Stimulated activated naive CD8-positive, alpha-beta T cell treated with anti-CD3 and anti-CD28 coated beads, Interleukin-15, Interleukin-2, amounts not matched to agents 100 ng/mL and 50 ng/mL, for 24 hours (primary cell): Measurements from ENCODE around the gene DNPH1.

Experiments
- H3K27ac Mint-ChIP-seq: one replicate; pipeline ENCODE4 v1.8.0; 2021; ENCODE audit warnings: mild to moderate bottlenecking, mixed read lengths
- H3K27me3 Mint-ChIP-seq: one replicate; pipeline ENCODE4 v1.8.0; 2021; ENCODE audit warnings: mixed read lengths
- H3K36me3 Mint-ChIP-seq: one replicate; pipeline ENCODE4 v1.8.0; 2021; ENCODE audit warnings: low read depth, mixed read lengths
- H3K4me1 Mint-ChIP-seq: one replicate; pipeline ENCODE4 v1.8.0; 2021; ENCODE audit warnings: low read depth, mixed read lengths
- H3K4me3 Mint-ChIP-seq: one replicate; pipeline ENCODE4 v1.8.0; 2021; ENCODE audit warnings: mild to moderate bottlenecking, mixed read lengths
- H3K9me3 Mint-ChIP-seq: one replicate; pipeline ENCODE4 v1.8.0; 2021; ENCODE audit warnings: mixed read lengths

DNPH1 gene

DNA sequence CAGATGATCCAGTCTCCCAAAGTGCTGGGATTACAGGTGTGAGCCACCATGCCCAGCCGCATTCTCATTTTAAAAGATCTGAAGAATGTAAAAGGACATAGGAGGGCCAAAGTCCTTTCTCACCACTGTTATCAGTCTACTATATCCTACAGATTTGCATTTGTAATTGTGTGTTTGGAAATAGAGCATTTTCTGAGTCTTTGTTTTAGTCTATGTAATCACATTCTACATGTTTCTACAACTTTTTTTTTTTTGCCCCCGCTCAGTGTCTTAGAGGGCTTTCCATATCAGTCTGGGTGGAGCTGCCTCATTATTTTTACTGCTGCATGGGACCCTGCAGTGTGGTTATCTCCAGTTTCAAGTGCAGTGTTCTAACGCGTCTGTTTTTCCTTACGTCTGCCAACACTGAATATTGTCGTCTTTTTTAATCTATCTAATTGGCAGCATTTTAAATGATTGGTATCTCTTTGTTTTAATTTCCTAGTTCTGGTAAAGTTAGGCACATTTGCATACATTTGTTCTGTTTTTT is 39.4 kb downstream of the DNPH1 start:
- Mint-ChIP-seq H3K36me3 (peaks cover 36% of the 10 kb centered on the region), H3K4me1 (peaks cover 10% of the 10 kb centered on the region), H3K4me3 (no peak overlapping the region), H3K27me3 (no peaks in the 10 kb centered on the region), H3K9me3 (no peaks in the 10 kb centered on the region), H3K27ac (no peak overlapping the region)

DNA sequence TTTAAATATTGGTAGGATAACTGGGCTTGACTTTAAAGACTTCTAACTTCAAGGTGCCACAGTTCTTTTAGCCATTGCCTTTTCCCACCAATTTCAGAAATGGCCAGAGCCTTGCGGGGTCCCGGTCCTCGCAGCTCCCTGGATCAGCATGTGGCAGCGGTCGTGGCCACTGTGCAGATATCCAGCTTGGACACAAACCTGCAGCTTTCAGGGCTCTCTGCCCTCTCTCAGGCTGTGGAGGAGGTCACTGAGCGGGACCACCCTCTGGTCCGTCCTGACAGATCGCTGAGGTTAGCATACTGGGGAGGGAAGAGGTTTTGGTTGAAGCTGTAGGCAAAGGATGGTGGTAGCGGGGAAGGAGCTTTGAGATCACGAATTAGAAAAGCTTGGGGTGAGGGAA is 40.9 kb downstream of the DNPH1 start:
- H3K4me3 Mint-ChIP-seq = no peak overlapping the region
- peaks cover 32% of the 10 kb centered on the region for H3K36me3 Mint-ChIP-seq
- no peaks in the 10 kb centered on the region for H3K27me3 Mint-ChIP-seq
- peaks cover 24% of the 10 kb centered on the region for H3K4me1 Mint-ChIP-seq
- no peaks in the 10 kb centered on the region for H3K9me3 Mint-ChIP-seq
- no peak overlapping the region for H3K27ac Mint-ChIP-seq

DNA sequence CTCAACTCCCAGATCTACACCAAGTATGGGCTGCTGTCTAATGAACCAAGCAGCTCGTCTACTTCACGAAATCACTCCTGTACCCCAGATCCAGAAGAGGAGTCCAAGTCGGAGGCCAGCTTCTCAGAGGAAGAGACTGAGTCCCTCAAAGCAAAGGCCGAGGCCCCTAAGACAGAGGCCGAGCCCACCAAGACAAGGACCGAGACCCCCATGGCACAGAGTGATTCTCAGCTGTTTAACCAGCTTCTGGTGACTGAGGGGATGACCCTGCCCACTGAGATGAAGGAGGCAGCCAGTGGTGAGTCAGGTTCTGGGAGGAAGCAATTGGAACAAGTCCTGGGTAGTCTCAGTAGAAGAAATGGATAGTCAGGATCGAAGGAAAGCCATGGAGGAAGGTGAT is 41.5 kb downstream of the DNPH1 start:
- peaks cover 30% of the 10 kb centered on the region for H3K4me1 Mint-ChIP-seq
- peaks cover 26% of the 10 kb centered on the region for H3K36me3 Mint-ChIP-seq
- H3K4me3 Mint-ChIP-seq = no peak overlapping the region
- H3K27me3 Mint-ChIP-seq = no peaks in the 10 kb centered on the region
- no peaks in the 10 kb centered on the region for H3K9me3 Mint-ChIP-seq
- no peak overlapping the region for H3K27ac Mint-ChIP-seq

DNA sequence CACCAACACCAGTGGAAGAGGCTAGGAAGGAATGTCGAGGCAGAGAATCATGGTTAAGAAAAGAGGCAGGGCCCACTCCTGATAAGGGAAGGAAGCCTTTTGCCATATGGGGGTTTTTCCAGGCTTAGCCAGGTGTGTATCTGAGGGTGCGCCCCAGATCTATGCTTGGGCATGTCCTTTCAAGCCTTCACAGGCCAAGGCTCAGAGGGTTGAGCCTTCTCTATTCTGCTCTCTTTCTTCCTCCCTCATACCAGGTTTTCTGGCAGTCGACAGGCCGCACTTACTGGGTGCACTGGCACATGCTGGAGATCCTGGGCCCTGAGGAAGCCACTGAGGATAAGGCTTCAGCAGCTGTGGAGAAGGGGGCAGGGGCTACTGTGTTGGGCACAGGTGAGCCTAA is 42.6 kb downstream of the DNPH1 start:
- Mint-ChIP-seq H3K4me3 (no peak overlapping the region), H3K9me3 (no peaks in the 10 kb centered on the region)

DNA sequence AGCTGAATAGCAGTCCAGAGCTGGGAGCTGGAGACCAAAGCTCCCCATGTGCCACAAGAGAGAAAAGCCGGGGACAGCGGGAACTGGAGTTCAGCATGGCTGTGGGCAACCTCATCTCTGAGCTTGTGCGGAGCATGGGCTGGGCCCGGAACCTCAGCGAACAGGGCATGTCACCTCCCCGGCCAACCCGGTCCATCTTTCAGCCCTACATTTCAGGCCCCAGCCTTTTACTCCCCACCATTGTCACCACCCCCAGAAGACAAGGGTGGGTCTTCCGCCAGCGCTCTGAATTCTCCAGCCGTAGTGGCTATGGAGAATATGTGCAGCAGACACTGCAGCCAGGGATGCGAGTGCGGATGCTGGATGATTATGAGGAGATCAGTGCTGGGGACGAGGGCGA is 43.3 kb downstream of the DNPH1 start:
- peaks cover 43% of the 10 kb centered on the region for H3K4me1 Mint-ChIP-seq
- H3K9me3 Mint-ChIP-seq = no peaks in the 10 kb centered on the region
- no peaks in the 10 kb centered on the region for H3K27me3 Mint-ChIP-seq
- H3K4me3 Mint-ChIP-seq = no peak overlapping the region
- no peak overlapping the region for H3K27ac Mint-ChIP-seq
- peaks cover 31% of the 10 kb centered on the region for H3K36me3 Mint-ChIP-seq

More for the DNA sequence above, 42.6 kb downstream of the DNPH1 start:
- Mint-ChIP-seq H3K27me3 (no peaks in the 10 kb centered on the region), H3K36me3 (peaks cover 24% of the 10 kb centered on the region), H3K4me1 (peaks cover 36% of the 10 kb centered on the region), H3K27ac (no peak overlapping the region)

DNA sequence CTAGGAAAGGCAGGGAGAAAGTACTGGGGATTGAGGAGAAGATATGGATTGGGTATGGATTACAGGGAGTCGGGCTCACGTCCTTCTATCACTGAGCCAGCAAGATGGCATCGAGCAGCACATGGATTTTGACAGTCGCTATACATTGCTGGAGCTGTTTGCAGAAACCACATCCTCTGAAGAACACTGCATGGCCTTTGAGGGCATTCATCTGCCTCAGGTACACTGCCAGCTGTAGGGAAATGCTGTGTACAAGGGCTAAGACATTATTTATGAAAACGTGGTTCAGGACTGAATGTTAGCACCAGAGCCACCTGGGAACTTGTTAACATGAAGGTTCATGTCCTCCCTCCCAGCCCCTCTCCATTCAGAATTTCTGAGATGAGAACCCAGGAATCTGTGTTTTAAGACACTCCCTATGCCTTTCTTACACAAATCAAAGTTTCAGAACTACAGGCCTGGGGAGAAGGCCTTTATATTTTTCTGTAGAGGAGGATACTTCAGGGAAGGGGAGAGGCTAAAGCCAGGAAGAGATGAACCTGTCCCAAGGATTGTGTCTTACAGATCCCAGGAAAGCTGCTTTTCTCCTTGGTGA is 43.8 kb downstream of the DNPH1 start:
- Mint-ChIP-seq H3K9me3 (no peaks in the 10 kb centered on the region), H3K36me3 (peaks cover 33% of the 10 kb centered on the region), H3K27me3 (no peaks in the 10 kb centered on the region), H3K4me1 (peaks cover 46% of the 10 kb centered on the region), H3K4me3 (peak overlapping the region; percentile 23), H3K27ac (peak overlapping the region; percentile 12)

DNA sequence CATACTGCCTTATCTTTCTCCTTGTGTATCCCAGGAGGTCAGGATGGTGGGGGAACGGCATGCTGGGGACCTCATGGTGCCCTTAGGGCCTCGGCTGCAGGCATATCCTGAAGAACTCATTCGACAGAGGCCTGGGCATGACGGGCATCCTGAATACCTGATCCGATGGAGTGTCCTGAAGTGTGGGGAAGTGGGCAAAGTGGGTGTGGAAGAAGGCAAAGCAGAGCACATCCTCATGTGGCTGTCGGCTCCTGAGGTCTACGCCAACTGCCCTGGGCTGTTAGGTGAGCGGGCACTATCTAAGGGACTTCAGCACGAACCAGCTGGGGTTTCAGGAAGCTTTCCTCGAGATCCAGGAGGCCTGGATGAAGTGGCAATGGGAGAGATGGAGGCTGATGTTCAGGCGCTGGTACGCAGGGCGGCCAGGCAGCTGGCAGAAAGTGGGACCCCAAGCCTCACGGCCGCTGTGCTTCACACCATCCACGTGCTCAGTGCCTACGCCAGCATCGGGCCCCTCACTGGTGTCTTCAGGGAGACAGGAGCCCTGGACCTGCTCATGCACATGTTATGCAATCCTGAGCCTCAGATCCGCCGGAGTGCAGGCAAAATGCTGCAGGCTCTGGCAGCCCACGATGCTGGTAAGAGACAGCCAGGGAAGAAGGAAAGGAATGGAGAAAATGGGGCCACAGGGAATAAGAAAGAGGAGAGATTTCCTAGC is 44.9 kb downstream of the DNPH1 start:
- Mint-ChIP-seq H3K4me3 (peak overlapping the region; percentile 18), H3K4me1 (peaks cover 46% of the 10 kb centered on the region), H3K27me3 (no peaks in the 10 kb centered on the region), H3K27ac (peak overlapping the region; percentile 19), H3K9me3 (no peaks in the 10 kb centered on the region), H3K36me3 (peaks cover 33% of the 10 kb centered on the region)

DNA sequence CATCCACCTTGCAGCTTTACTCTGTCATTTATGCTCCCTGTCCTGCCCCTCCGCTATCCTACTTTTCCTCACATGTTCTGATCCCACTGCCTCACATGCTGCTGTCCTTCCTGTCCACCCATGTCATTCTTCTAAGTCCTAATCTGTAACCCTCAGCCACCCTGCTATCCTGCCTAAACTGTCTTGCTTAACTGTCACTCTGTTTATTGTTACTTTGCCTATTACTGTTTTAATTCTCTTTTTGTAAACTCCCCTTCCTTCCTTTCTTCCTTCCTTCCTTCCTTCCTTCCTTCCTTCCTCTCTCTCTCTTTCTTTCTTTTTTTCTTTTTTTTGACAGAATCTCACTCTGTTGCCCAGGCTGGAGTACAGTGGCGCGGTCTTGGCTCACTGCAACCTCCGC is 45.8 kb downstream of the DNPH1 start:
- H3K27me3 Mint-ChIP-seq = no peaks in the 10 kb centered on the region
- peaks cover 32% of the 10 kb centered on the region for H3K36me3 Mint-ChIP-seq
- no peaks in the 10 kb centered on the region for H3K9me3 Mint-ChIP-seq
- peak overlapping the region; percentile 99 for H3K4me3 Mint-ChIP-seq
- H3K4me1 Mint-ChIP-seq = peaks cover 46% of the 10 kb centered on the region
- H3K27ac Mint-ChIP-seq = peak overlapping the region; percentile 96

DNA sequence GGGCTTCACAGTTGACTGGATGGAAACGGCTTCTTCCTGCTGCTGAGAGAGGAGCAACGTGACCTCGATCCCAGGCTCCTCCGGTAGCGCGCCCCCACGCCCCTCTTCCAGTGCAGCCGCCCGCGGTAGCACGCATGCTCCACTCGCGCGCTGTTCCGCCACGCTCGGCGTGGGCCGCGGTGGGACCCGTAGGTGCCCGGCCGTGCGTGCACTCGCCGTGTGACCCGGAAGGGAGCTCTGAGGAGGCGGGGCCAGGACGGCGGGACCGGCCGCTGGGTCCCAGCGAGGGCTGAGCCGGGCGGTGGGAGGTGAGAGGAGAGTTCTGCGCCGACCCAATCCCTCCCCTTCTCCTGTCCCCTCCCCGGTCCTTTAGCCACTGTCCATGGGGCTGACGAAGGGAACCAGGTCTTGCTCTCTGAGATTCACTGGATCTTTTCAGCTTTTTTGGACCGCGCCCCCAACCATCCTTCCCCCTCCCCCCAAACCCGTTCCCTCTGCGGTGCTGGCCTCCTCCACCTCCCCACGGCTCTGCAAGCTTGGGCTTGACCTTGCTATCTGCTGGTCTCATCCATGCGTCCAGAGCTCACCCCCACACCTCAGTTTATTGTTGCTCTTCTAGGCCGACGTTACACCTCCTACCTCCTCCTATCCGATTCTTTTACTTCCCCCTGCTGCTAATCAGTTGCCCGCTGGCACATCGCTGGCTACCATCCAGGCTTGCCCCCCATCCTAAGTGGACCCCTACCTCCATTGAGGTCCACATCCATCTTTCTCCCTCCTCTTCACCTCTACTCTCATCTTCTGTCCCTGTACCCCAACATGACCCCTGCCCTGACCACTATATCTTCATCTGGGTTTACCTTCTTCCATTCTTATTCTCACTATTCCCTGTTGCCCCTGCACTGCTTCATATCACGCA is 47.1 kb downstream of the DNPH1 start, which contains the start of gene CUL9:
CUL9 (plus strand) TSS at position 255 of the 919 bp plus-strand sequence. CDS start 2,115 bp downstream, outside the sequence.
- Mint-ChIP-seq H3K4me3 (peak within 1 kb of the TSS; percentile 99), H3K36me3 (peaks cover 35% of the 10 kb centered on the region), H3K27ac (peak within 1 kb of the TSS; percentile 96), H3K4me1 (peaks cover 46% of the 10 kb centered on the region), H3K9me3 (no peaks in the 10 kb centered on the region), H3K27me3 (no peaks in the 10 kb centered on the region)

DNA sequence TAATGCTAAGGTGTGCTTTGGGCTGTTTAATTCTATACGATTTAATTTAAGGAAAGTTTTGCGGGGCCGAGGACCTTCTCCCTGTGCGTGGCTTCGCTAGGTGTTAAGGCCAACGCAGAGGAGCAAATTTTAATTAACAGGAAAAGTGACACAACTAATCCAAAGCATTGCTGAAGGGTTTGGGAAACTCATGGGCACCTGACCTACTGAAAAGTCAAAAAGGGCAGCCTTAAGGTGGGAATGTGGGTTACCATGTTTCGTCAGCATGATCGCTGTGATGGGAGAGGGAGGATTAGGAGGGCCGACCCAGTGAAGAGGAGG is 47.7 kb downstream of the DNPH1 start:
- Mint-ChIP-seq H3K27me3 (no peaks in the 10 kb centered on the region), H3K4me1 (peaks cover 46% of the 10 kb centered on the region), H3K4me3 (peak overlapping the region; percentile 99), H3K9me3 (no peaks in the 10 kb centered on the region), H3K36me3 (peaks cover 35% of the 10 kb centered on the region), H3K27ac (peak overlapping the region; percentile 96)

DNA sequence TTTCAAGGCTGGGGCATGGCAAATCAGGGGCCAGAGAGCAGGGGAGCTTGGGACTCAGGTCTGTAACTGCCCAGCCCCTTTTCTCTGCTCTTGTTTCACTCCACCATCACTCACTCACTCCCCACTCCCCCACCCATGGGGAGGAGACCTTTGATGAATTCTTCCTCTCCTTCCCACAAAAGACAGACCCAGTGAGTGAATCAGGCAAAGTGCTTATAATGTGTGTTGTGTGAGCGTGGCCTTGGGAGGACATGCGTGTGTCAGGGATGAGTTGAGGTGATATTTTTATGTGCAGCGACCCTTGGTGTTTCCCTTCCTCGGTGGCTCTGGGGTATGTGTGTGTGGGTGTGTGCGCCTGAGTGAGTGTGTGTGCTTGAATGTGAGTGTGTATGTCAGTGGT is 48.3 kb downstream of the DNPH1 start:
- H3K9me3 Mint-ChIP-seq = no peaks in the 10 kb centered on the region
- H3K4me1 Mint-ChIP-seq = peaks cover 46% of the 10 kb centered on the region
- H3K36me3 Mint-ChIP-seq = peaks cover 32% of the 10 kb centered on the region
- H3K4me3 Mint-ChIP-seq = peak overlapping the region; percentile 99
- peak overlapping the region; percentile 96 for H3K27ac Mint-ChIP-seq
- H3K27me3 Mint-ChIP-seq = no peaks in the 10 kb centered on the region

DNA sequence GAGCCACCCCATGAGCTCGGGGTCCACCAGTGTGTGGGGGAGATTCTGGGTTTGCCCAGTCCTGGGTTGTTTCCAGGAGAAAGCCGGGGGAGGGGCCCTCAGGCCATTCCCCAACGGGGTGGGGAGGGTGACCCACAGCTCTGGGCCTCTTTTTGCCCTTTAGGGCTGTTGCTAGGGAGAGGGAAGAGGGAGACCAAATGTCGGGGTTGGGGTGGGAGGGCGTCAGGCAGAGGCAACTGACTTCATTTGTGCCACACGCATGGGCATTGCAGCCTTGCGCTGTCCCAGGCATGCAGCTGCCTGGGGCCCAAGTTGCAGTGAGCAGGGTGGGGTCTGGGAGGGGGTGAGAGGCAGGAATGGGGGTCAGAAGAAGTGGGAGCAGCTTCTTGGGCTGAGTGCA is 49.2 kb downstream of the DNPH1 start:
- Mint-ChIP-seq H3K27me3 (no peaks in the 10 kb centered on the region), H3K4me1 (peaks cover 45% of the 10 kb centered on the region), H3K4me3 (no peak overlapping the region), H3K36me3 (peaks cover 41% of the 10 kb centered on the region), H3K9me3 (no peaks in the 10 kb centered on the region), H3K27ac (peak overlapping the region; percentile 70)

DNA sequence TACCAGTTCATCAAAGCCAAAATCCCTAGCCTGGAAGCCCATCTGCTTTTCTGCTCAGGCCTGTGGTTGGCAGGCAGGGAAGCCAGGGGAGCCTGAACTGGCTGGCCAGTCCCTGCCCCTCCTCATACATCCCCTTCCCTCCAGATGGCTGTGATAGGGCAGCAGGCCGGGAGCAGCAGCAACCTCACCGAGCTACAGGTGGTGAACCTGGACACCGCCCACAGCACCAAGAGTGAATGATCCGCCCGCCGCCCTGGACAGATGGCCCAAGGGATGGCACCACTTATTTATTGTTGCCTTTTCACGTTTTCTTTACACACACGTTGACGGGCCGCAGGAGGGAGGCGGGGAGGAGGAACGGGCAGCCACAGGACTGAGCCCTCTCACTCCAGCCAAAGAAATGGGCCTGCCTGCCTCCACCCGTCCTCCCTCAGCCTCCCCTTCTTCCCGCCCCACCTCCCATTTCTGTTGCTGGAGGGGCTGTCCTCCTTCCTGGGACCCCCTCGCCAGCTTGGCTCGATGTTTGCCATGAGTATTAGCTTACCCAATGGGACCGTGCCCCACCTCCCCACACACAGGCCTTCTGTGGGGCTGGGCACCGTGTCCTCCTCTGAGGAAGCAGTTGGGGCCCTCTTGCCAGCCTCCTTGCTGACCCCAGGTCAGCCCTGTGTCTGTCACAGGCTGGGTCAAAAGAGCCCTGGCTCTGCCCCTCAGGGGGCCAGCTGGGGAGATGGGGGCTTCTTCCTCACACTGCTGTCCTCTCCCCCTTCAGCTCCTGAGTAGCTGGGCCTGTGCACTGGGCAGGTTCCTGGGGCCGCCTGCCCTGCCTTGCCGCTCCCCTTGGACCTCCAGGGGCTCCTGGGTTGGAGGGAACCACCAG is 50.1 kb downstream of the DNPH1 start:
- Mint-ChIP-seq H3K9me3 (no peaks in the 10 kb centered on the region), H3K36me3 (peaks cover 39% of the 10 kb centered on the region), H3K27me3 (no peaks in the 10 kb centered on the region), H3K27ac (no peak overlapping the region), H3K4me3 (no peak overlapping the region), H3K4me1 (peaks cover 42% of the 10 kb centered on the region)

DNA sequence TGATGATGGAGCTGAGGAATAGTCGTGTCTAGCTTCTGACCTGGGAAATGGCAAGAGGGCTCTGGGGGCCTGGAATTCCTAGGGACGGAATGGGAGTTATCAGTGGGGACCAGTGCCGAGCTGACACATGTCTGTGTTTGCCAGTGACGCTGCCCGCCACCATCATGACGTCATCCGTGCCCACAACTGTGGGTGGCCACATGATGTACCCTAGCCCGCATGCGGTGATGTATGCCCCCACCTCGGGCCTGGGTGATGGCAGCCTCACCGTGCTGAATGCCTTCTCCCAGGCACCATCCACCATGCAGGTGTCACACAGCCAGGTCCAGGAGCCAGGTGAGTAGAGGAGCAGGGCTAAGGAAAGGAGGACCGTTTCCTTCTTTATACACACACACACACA is 51.1 kb downstream of the DNPH1 start:
- Mint-ChIP-seq H3K27ac (no peak overlapping the region), H3K9me3 (no peaks in the 10 kb centered on the region), H3K27me3 (no peaks in the 10 kb centered on the region), H3K4me1 (peaks cover 41% of the 10 kb centered on the region), H3K36me3 (peaks cover 37% of the 10 kb centered on the region), H3K4me3 (no peak overlapping the region)
